K562 (cell line): ENCODE data around the gene ZNF8. TPM values are rescaled to one million over a fixed set of nuclear protein-coding genes. Genes with fewer than 3 reads are reported as not detected.

Source experiments
- ATAC-seq: fragments of 200-7000 bp; cut with Tn5 transposase; 3 replicates; pipeline ENCODE4 v1.9.1; 2020; ENCODE audit warnings: moderate library complexity
- BruUV-seq: library from RNA; stranded (reverse); fragments of 400-500 nt; replicated peaks from 2 replicates; lab custom pipeline; 2021; lab: Mats Ljungman, UMichigan
- CTCF ChIA-PET: fragments of 300-600 bp; formaldehyde crosslinking; extraction: SDS; loops from one replicate; lab custom pipeline; 2021; ENCODE audit warnings: low intra/inter-chr PET ratio; lab: Yijun Ruan, JAX
- POLR2A ChIA-PET: fragments of 300-600, 350-650 bp; sonication (Branson Sonifier 250); formaldehyde crosslinking; extraction: SDS; loops from one replicate; lab custom pipeline; 2021; ENCODE audit warnings: antibody characterized with exemption, inconsistent platforms; lab: Yijun Ruan, JAX
- DNase-seq, 4 experiments: peaks; one replicate each; pipeline versions ENCODE4 v3.0.0 to v3.0.0-alpha.2; 2011 to 2018; ENCODE audit warnings: low spot score in 3 of 4, mixed read lengths in 3 of 4; ENCODE audit errors: extremely low read depth in 1 of 4
- FAIRE-seq: peaks from 2 replicates; lab custom pipeline; 2011; peaks lifted over from hg19 to GRCh38; lab: Jason Lieb, UNC
- H2AFZ ChIP-seq: 2 replicates; pipeline ENCODE4 v1.6.0; 2011; ENCODE audit warnings: low read depth, low read length, control low read depth, inconsistent platforms
- H3K27ac ChIP-seq: fragments of 200-600 bp; 3 replicates; pipeline ENCODE4 v1.8.0; 2011; ENCODE audit warnings: low read depth, mild to moderate bottlenecking, control low read depth, inconsistent platforms, low read length, moderate library complexity, mixed read lengths; ENCODE audit errors: extremely low read depth
- H3K27me3 ChIP-seq, 2 experiments: fragments of 300-600 bp in 1 of 2; 2 replicates in 1 of 2; 3 replicates in 1 of 2; pipeline versions ENCODE4 v1.6.0 to v1.8.0; 2011; ENCODE audit warnings: inconsistent platforms in 2 of 2, low read length in 2 of 2, mild to moderate bottlenecking in 1 of 2, mixed read lengths in 1 of 2, moderate library complexity in 1 of 2; ENCODE audit not compliant: control insufficient read depth in 2 of 2, insufficient read depth in 2 of 2
- H3K36me3 ChIP-seq: fragments of 300-600 bp; 3 replicates; pipeline ENCODE4 v1.8.0; 2011; ENCODE audit warnings: mild to moderate bottlenecking, low read length, inconsistent platforms; ENCODE audit not compliant: control insufficient read depth, insufficient read depth
- H3K4me1 ChIP-seq, 2 experiments: fragments of 200-600 bp in 1 of 2; replicated peaks in 1 of 2; 2 replicates in 1 of 2; 3 replicates in 1 of 2; pipeline versions ENCODE4 v1.5.1 to v1.8.0; 2011; ENCODE audit warnings: inconsistent platforms in 2 of 2, low read length in 2 of 2, mild to moderate bottlenecking in 1 of 2, mixed read lengths in 1 of 2, moderate library complexity in 1 of 2; ENCODE audit not compliant: control insufficient read depth in 2 of 2, insufficient read depth in 2 of 2
- H3K4me2 ChIP-seq: 2 replicates; pipeline ENCODE4 v1.6.1; 2011; ENCODE audit warnings: low read length, control low read depth, inconsistent platforms, mixed read lengths; ENCODE audit not compliant: insufficient read depth
- H3K4me3 ChIP-seq: fragments of 200-600 bp; sonication (generic), shearing (Covaris generic); 2 replicates; pipeline ENCODE4 v1.5.1; 2016; ENCODE audit warnings: control low read depth, inconsistent platforms
- H3K79me2 ChIP-seq: fragments of 200-600 bp; 3 replicates; pipeline ENCODE4 v1.8.0; 2011; ENCODE audit warnings: low read length, inconsistent platforms; ENCODE audit not compliant: control insufficient read depth, insufficient read depth
- H3K9ac ChIP-seq, 2 experiments: 2 replicates each; pipeline versions ENCODE4 v1.6.0 to v1.6.1; 2011; ENCODE audit warnings: low read depth in 2 of 2, low read length in 2 of 2, control low read depth in 1 of 2, inconsistent platforms in 1 of 2, mild to moderate bottlenecking in 1 of 2, mixed read lengths in 1 of 2; ENCODE audit not compliant: insufficient read depth in 1 of 2
- H3K9me1 ChIP-seq: one replicate; pipeline ENCODE4 v1.6.0; 2011; ENCODE audit warnings: inconsistent platforms, mild to moderate bottlenecking, low read length, moderate library complexity; ENCODE audit not compliant: control insufficient read depth, insufficient read depth
- H3K9me3 ChIP-seq: replicated peaks from 2 replicates; pipeline ENCODE4 v1.5.1; 2011; ENCODE audit warnings: low read depth, low read length, inconsistent platforms; ENCODE audit not compliant: control insufficient read depth, insufficient read depth
- H4K20me1 ChIP-seq: replicated peaks from 2 replicates; pipeline ENCODE4 v1.6.1; 2011; ENCODE audit warnings: low read length, inconsistent platforms, mixed read lengths; ENCODE audit not compliant: control insufficient read depth, insufficient read depth
- HEY1 ChIP-seq: fragments of 250-450 bp; sonication (Bioruptor Pico); IDR thresholded peaks from 2 replicates; pipeline ENCODE4 v1.5.0; 2020; ENCODE audit warnings: mild to moderate bottlenecking, moderate library complexity, borderline replicate concordance
- SRSF3 ChIP-seq: fragments of 200-400 bp; formaldehyde crosslinking; IDR thresholded peaks from 2 replicates; pipeline ENCODE4 v1.6.1; 2016; ENCODE audit warnings: mild to moderate bottlenecking, low read length, moderate library complexity; ENCODE audit not compliant: insufficient read depth
- ZBTB33 ChIP-seq: sonication (generic); formaldehyde crosslinking; IDR thresholded peaks from 2 replicates; pipeline ENCODE4 v1.8.1; 2023; ENCODE audit warnings: mild to moderate bottlenecking, missing genetic modification reagents
- WGBS: fragments of 100-300 bp; shearing (Covaris generic); methylation state at CpG from one replicate; pipeline ENCODE4 v1.1.6; 2016; ENCODE audit warnings: low coverage, mixed read lengths; ENCODE audit not compliant: insufficient coverage; ENCODE audit errors: missing lambda C conversion rate; 5-methylcytosine and 5-hydroxymethylcytosine counted together
- in situ Hi-C: fragments of 300-500 bp; cut with MboI; formaldehyde crosslinking; loops from 4 replicates; pipeline ENCODE4 v1.15.0; 2018; ENCODE audit warnings: inconsistent platforms, mixed read lengths
- intact Hi-C: fragments of 100-400 bp; cut with micrococcal nuclease; formaldehyde crosslinking; loops from 2 replicates; pipeline ENCODE4 v1.14.2; 2022
- polyA plus RNA-seq, 8 experiments: library from polyadenylated mRNA; depleted of rRNA in 4 of 8; stranded (reverse) in 5 of 8; unstranded in 3 of 8; fragments of >200 nt; fragmentation: Nextera tagmentation in 2 of 8; fragmentation: Illumina TruSeq in 1 of 8; extraction: Ambion mirVana in 2 of 8; extraction: Trizol in 1 of 8; gene quantifications; 2 replicates each; pipeline versions ENCODE4 v1.2.1 to v1.2.3, GENCODE V29; 2011 to 2014; ENCODE audit warnings: inconsistent platforms in 1 of 8, missing spikeins in 1 of 8
- total RNA-seq, 7 experiments: library from RNA; depleted of rRNA in 6 of 7; stranded (reverse); fragments of >200 nt in 6 of 7; fragmentation: Illumina TruSeq in 2 of 7; extraction: Trizol in 2 of 7; gene quantifications; 2 replicates each; pipeline versions ENCODE4 v1.2.1 to v1.2.3, GENCODE V29; 2011 to 2021; ENCODE audit warnings: low replicate concordance in 1 of 7

The ZNF8 gene
- total and polyA plus RNA-seq, 9 of the 15 experiments (the other 6 are each of a cell fraction or from before 2014, with no cell fraction given): 0.71 to 7.7 (median 4.7) TPM

GRCh38 chr19:58310685-58311084, 31.9 kb downstream of the ZNF8 start (continued):
- TF ChIP-seq ZBTB33 (CRISPR knock-in tag): peak; percentile 98

- intact Hi-C loops: no loop called here
Measured at GRCh38 chr19:58311345-58311865, 32.6 kb downstream of the ZNF8 start.

More at GRCh38 chr19:58311345-58311865, 32.6 kb downstream of the ZNF8 start:
- TF ChIP-seq HEY1 (CRISPR knock-in tag) (no peak), SRSF3 (no peak)
- TF ChIP-seq, all 486 proteins: peak for 0
- 0 out of 5 replicates have a peak, but pooled peaks cover 0 to under 1% of the 10 kb centered on the region in 2 experiments for H3K4me1 ChIP-seq
- no peak overlapping the region for H2AFZ ChIP-seq
- no peak overlapping the region for H3K9ac ChIP-seq
- no peak for DNase-seq
- no peaks in the 10 kb centered on the region for H4K20me1 ChIP-seq
- H3K9me3 ChIP-seq: peaks cover 8% of the 10 kb centered on the region
- H3K36me3 ChIP-seq: peaks cover 81% of the 10 kb centered on the region
- in situ Hi-C loops: no loop called here
- H3K27me3 ChIP-seq: no peaks in the 10 kb centered on the region
- ChIA-PET POLR2A (no interaction called here), CTCF (no interaction called here)
- H3K79me2 ChIP-seq: peaks cover 23% of the 10 kb centered on the region
- no peak overlapping the region for H3K4me3 ChIP-seq
- no peak overlapping the region for H3K4me2 ChIP-seq
- no TSS peak for BruUV-seq
- 94% methylated on average over 7 of the region's 7 CpGs for WGBS
- no peak for FAIRE-seq
- ATAC-seq: no peak
- no peak overlapping the region for H3K27ac ChIP-seq
- no peaks in the 10 kb centered on the region for H3K9me1 ChIP-seq
